Hematopoietic multipotent progenitor cell treated with erythropoietin and hydrocortisone succinate and interleukin-3 and kit ligand, for 17 days (in vitro differentiated cells): ENCODE measurements around the gene PFDN2.

Experiments used
- DNase-seq: peaks from one replicate; pipeline ENCODE4 v3.0.0-alpha.2; 2015; ENCODE audit warnings: low spot score

PFDN2 gene, protein sequence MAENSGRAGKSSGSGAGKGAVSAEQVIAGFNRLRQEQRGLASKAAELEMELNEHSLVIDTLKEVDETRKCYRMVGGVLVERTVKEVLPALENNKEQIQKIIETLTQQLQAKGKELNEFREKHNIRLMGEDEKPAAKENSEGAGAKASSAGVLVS

DNA sequence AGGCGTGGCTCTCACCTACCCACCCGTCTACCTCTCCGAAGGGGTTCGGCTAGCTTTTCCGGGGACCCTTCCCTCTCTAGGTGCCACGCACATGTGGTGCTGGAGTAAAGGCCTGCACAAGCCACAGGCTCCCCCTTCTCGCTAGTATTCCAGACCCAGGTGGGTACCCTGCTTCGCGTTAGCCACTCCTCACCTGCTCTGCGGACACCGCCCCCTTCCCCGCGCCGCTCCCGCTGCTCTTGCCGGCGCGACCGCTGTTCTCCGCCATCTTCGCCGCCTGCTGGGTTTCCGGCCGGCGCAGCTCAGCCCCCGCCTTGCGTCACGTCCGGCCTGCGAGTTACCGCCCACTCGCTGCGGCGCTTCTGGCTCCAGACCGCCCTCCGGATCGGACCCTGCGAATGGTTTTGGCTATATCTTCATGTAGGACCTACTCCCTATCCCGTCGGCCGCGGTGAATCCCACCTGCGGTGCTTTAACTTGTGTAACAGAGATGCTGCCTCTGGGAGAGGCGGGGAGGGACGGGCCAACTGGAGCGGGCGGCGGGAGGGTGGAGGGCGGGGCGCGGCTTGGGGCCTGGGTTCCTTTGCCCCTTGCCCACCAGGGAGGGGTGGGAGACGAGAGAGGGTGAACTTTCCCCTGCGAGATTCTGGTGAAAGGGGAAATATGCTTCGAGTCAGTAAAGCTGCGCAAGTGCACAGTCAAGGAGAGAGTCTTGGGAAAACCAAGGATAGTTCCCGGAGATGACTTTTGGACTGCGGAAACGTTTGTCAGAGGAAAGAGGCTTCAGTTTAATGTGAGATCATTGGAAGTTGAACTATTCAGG, at the start of gene PFDN2, which contains the start of gene NIT1:
TSS of gene PFDN2 (minus strand) at position 279 of the 823 bp plus-strand sequence. CDS start at position 268, 11 bp downstream.
TSS of gene NIT1 (plus strand) at position 347 of the 823 bp plus-strand sequence. CDS start at position 419, 72 bp downstream.
- peak; percentile 88 for DNase-seq

DNA sequence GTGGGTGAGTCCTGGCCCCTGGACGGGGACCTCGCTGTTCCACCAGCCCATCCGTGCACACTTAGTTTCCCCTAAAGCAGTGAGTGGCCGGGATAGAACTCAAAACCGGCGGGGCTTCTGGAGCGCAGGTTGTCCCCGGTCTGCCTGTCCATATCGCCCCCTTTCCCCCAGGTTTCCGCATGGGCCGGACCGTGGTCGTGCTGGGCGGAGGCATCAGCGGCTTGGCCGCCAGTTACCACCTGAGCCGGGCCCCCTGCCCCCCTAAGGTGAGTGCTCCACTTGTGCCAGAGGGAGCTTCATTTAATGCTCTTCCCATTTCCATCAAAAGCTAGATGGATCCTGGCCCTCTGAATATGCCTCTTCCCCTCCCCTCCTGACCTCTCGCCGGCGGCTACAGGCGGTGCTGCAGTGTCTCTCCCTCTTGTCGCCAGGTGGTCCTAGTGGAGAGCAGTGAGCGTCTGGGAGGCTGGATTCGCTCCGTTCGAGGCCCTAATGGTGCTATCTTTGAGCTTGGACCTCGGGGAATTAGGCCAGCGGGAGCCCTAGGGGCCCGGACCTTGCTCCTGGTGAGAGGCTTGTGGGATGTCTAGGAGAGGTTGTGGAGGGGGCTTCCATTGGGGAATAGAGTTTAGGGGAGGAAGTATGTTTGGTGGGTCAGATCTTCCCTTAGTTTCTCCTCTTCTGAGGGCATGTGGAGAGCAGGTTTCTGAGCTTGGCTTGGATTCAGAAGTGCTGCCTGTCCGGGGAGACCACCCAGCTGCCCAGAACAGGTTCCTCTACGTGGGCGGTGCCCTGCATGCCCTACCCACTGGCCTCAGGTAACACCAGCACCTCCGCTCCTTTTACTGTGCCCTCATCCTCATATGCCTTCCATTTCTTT, 49.1 kb upstream of the PFDN2 start:
- DNase-seq = peak; percentile 77

DNA sequence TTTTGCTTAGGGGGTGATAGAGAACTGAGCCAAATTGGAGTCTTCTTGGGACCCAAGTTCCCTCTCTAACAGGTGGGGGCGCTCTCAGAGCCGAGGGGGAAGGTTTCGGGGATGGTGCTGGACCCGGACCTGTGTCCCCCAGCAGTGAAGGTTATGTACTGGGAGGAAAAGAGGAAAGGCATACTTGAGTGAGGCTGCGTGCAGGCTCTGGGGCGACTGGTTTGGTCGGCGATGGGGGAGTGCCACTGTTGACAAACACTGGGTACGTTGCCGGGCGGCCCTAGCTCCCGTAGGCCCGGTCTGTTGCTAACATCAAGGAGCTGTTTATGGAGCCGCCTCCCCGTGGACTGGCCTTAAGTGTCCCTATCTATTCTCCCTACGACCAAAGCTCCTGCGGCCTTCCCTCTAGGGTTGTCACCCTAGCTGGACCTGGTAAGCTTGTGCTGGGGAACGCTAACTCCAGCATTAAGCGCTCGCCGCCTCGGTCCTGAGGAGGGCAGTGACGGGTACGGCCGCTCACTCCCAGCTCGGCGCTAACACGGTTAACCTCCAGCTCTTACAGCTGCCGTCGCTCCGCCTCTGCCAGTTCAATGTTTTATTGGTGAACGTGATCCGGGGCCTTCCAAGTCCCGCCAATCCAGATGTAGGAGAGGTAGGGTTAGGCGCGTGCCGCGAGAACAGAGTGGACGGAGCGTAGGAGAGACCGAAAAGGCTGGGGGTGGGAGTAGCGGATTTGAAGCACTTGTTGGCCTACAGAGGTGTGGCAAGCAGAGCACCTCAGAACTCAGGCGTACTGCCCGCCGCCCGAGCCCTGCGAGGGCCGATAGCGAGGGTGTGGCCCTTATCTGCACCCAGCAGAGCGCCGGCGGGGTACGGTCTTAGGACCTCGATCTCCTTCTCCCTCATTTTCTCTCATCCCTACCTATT, 48.2 kb upstream of the PFDN2 start, which contains the start of gene PPOX:
TSS of gene PPOX (plus strand) at position 685 of the 927 bp plus-strand sequence. CDS start 422 bp downstream, outside the sequence.
- DNase-seq = peak; percentile 97

DNA sequence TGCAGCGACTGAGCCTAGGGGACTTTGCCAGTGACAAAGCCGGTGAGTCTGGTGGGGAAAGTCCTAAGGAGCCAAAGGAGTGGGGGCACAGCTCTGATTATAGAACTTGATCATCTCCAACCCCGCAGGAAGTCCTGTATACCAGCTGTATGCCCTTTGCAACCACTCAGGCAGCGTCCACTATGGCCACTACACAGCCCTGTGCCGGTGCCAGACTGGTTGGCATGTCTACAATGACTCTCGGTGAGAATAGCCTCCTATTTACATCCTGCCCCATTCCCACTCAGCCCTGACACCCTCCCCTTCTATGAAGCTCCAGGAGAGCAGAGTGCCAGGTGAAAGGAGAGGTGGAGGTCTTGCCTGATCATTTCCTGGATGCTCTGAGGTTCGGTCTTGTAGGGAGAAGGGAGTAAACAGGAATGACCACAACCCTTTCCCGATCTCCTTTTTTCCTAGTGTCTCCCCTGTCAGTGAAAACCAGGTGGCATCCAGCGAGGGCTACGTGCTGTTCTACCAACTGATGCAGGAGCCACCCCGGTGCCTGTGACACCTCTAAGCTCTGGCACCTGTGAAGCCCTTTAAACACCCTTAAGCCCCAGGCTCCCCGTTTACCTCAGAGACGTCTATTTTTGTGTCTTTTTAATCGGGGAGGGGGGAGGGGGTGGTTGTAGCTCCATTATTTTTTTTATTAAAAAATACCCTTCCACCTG, 47.2 kb upstream of the PFDN2 start:
- DNase-seq = peak; percentile 73

DNA sequence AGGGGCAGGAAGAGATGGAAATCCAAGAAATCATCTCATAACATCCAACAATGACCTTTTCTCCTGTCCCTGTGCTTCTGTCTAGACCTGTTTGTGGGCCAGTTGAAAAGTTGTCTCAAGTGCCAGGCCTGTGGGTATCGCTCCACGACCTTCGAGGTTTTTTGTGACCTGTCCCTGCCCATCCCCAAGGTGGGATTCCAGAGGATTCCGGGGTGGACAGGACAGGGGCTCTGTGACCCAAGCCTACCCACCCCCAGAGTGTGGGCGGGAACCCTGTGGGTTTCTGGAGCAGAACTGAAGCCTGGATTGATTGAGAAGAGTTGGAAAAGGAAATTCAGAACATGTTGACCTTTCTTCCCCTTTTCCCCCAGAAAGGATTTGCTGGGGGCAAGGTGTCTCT, 46.0 kb upstream of the PFDN2 start:
- peak; percentile 6 for DNase-seq

DNA sequence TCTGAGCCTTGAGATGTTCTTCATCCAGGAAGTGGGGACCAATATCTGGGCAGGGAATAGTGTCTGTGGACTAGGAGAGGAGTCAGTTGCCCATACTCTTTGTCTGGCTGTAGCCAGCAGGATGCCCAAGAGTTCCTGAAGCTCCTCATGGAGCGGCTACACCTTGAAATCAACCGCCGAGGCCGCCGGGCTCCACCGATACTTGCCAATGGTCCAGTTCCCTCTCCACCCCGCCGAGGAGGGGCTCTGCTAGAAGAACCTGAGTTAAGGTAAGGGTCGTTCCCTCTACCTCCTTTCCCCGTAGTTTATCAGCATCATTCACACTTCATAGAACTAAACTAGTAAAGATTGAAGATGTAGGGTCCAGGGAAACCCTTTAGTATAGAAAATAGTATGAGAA, 45.0 kb upstream of the PFDN2 start:
- no peak for DNase-seq

DNA sequence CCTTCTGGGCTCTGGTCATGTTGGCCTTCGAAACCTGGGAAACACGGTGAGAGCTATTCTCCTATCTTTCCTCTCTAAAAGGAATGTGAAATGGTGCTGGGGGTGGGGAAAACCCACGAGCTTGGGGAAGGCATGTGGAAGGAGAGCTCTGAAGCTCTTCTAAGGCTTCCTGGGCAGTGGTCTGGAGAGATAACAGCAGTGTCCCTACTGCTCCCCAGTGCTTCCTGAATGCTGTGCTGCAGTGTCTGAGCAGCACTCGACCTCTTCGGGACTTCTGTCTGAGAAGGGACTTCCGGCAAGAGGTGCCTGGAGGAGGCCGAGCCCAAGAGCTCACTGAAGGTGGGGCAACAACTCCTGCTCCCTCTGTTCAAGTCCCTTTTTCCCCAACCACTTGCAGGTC, 44.2 kb upstream of the PFDN2 start:
- DNase-seq = no peak

DNA sequence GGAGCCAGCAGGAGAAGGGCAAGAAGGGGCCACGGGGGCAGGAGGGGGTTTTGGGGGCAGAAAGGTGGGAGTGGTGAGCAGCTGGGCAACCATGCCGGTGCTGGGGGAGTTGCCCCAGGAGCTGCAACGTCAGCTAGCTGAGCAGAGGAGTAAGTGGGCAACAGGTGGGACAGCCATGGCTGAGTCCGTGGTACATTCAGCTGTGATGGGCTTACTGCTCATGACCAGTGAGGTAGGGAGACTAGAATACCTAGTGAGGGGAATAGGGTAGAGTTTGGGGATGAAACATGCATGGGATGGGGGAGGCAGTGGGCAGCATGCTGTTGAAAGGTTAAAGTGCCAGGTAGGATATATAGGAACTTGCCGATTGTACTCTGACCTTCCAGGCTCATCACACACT, 43.8 kb upstream of the PFDN2 start:
- no peak for DNase-seq

DNA sequence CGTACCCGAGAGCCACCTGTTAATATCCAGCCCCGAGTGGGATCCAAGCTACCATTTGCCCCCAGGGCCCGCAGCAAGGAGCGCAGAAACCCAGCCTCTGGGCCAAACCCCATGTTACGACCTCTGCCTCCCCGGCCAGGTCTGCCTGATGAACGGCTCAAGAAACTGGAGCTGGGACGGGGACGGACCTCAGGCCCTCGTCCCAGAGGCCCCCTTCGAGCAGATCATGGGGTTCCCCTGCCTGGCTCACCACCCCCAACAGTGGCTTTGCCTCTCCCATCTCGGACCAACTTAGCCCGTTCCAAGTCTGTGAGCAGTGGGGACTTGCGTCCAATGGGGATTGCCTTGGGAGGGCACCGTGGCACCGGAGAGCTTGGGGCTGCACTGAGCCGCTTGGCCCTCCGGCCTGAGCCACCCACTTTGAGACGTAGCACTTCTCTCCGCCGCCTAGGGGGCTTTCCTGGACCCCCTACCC, 42.9 kb upstream of the PFDN2 start:
- no peak for DNase-seq

DNA sequence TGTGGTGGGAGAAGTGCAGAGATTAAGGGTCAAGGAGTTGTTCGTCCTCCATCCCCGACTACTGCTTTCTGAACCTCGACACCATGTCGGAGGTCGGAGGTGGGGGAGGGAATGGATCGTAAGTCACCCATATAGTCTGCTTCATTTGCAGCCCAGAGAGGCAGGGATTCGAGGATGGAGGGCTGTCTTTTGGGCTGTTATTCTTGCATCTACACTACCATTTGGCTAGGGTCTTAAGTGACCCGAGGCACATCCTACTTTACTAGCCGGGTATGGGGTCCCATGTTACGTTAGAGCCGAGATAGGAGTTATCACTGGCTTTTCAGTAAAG, 42.0 kb upstream of the PFDN2 start:
- DNase-seq = peak; percentile 52

DNA sequence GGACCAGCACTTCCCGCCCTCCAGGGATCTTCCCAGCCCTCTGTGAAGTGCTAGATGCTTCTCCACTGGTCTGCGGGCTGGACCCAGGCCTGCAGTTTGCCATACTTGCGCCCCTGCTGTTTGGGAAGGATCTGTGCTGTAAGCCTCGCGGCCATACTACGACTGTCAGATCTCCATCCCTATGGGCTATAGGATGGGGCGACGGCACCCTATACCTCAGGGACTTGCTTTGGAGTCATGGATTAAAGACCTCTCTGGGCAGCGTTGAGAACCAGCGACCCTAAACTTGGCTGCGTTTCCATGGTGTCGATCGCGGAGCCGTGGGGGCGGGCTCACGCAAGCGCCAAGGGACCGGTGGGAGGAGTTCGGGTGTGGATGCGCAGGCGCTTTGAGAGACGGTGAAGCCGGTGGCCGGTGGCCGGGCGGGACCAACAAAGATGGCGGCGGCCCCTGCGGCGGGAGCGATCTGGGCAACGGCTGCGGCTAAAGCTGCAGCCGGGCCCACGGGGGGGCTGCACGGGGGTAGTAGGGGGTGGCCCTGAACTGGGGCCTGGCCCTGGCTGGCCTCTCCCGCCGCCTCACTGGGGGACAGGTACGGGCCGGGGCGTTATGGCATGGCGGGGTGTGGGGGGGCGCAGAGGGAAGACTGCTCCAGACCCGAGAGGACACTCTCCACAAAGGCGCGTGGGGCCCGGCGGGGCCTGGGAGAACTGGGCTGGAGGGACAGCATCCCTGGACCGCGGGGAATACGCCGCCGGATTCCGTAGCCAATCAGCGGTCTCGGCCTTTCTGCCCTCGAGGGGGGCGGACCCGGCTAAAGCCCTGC, 41.5 kb upstream of the PFDN2 start, which contains the start of gene USP21:
TSS of gene USP21 (plus strand) at position 414 of the 826 bp plus-strand sequence. CDS start 1,141 bp downstream, outside the sequence.
- DNase-seq = peak; percentile 97

DNA sequence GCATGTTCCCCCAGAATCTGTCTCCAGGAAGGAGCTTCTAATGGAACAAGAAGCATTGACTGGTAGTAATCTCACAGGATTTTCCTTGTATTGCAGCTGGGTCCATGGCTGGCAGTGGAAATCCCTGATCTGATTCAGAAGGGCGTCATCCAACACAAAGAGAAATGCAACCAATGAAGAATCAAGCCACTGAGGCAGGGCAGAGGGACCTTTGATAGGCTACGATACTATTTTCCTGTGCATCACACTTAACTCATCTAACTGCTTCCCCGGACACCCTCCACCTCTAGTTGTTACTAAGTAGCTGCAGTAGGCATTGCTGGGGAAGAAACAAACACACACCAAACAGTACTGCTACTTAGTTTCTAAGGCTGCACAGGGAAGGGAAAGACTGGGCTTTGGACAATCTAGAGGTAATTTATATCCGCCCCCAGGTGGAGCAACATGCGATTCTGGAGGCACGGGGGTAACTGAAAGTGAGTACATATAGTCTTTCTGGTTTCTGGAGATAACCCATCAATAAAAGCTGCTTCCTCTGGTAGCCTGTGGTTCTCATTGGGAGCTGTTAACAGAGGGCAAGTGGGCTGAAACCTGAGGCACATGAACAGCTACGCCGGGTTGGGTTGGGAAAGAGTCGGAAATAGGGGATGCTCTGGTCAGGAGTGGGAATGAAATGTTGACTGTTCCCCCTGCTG, 40.6 kb upstream of the PFDN2 start:
- peak; percentile 52 for DNase-seq

DNA sequence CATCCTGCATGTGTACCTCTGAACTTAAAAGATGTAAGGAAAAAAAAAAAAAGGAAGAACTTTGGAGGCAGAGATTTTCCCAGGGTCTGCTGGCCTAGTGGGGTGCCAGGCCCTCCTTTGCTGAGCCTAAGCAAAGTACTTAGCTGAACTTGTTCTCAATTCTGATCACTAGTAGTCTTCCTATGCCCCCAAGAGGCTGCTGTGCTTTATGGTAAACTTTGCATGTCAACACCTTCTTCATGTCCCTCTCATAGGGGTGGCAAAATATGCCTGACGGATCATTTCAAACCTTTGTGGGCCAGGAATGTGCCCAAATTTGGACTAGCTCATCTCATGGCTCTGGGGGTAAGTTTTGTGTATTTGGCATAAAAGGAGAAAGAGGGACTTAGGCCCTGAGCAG, 40.0 kb upstream of the PFDN2 start:
- DNase-seq = peak; percentile 25

DNA sequence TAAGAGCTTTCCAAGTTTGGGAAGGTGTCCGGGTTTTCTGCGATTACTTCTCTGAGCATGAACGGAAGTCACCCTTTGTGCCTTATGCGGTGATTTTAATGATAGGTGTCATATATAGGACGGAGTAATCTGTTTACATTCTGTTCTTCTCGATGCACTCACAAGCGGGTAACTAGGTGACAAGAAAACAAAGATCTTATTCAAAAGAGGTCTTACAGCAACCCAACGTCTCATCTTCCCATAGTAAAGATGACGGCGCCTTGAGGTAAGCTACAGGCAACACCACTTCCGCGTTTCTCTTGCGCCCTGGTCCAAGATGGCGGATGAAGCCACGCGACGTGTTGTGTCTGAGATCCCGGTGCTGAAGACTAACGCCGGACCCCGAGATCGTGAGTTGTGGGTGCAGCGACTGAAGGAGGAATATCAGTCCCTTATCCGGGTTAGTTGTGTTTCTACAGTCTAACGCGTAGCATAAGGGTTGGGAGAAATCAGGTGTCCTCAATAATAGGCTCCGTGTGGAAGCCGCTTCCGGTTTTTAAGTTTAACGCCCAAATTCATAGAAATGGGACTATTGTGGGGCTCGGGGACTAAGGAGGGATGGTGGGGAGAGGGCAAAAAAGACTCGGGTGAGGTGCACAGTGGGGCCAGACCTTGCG, 36.0 kb upstream of the PFDN2 start, which contains the start of gene UFC1:
TSS of gene UFC1 (plus strand) at position 297 of the 656 bp plus-strand sequence. CDS start at position 317, 20 bp downstream.
- peak; percentile 91 for DNase-seq

DNA sequence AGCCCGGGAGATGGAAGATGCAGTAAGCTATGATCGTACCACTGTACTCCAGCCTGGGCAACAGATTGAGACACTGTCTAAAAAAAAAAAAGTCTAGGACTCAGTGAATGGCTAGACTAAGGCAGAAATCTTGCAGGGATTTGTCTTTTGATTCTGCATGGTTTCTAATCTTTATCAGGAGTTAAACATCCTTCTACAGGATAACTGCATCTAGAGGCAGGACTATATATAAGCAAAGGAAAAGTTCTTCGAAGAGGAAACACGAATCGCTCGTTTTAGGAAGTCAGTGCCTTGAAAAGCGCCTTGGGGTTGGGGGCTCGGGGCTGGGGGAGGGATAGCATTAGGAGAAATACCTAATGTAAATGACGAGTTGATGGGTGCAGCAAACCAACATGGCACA, 35.3 kb upstream of the PFDN2 start:
- no peak for DNase-seq

DNA sequence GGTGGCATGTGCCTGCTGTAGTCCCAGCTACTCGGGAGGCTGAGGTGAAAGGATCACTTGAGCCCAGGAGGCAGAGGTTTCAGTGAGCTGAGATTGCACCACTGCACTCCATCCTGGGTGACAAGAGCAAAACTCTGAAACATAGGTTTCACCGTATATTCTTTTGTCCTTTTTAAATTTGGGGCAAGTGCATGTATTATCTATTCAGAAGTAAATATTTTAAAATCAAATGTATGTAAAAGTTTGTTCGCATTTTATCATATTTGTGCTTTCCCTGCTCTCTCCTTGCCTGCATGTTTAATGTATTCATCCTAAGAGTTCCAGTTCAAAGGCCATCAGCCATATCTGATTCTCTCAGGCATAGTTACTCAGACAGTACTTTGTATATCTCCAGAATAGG, 28.0 kb upstream of the PFDN2 start:
- DNase-seq = no peak

DNA sequence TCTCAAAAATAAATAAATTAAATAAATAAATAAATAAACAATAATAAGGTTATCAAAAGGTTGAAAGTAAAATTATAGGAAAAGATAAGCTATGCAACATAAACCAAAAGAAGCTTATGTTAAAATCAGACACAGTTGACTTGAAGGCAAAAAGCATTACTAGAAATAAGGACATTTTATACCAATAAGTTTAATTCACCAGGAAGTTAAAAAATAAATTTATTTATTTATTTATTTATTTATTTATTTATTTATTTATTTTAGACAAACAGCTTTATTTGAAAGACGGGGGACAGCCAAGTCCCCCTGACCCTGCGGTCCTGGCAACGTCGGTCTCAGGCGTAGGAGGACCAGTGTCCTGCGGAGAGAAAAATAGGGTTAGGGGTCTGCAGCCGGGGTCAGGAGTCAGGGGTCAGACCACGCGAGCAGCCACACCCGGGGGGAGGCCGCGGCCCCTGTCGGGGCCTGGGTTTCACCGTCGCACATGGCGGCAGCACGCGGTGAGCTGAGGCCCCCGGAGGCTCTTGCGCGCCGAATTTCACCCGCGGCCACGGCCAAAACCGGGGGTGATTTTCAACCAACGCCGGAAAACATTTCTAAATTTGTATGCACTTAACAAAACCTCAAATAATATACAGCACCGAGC, 23.0 kb upstream of the PFDN2 start:
- DNase-seq = no peak

DNA sequence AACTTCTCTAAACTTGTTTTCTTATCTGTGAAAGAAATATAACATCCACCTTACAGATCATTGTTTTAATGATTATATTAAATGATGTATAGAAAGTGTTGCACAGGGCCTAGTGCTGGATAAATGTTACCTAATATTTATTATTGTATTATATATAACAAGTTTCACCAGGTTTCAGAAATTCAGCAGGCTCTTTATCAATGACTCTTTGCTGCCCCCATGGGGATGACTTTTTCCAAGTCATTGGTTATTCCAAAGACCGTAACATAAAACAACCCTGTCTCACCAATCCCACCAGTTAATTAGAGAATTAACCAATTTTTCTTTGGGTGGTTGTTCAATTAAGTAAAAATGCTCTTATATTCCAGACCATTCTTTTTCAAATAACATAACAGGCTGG, 21.9 kb upstream of the PFDN2 start:
- DNase-seq = peak; percentile 82
